ENCODE results near the gene SCUBE1. TPM values are rescaled to one million over a fixed set of nuclear protein-coding genes. Genes with fewer than 3 reads are reported as not detected.

The SCUBE1 gene
- polyA plus RNA-seq, 3 donors, result 6.6 to 8.1 (median 7.0) TPM

DNA sequence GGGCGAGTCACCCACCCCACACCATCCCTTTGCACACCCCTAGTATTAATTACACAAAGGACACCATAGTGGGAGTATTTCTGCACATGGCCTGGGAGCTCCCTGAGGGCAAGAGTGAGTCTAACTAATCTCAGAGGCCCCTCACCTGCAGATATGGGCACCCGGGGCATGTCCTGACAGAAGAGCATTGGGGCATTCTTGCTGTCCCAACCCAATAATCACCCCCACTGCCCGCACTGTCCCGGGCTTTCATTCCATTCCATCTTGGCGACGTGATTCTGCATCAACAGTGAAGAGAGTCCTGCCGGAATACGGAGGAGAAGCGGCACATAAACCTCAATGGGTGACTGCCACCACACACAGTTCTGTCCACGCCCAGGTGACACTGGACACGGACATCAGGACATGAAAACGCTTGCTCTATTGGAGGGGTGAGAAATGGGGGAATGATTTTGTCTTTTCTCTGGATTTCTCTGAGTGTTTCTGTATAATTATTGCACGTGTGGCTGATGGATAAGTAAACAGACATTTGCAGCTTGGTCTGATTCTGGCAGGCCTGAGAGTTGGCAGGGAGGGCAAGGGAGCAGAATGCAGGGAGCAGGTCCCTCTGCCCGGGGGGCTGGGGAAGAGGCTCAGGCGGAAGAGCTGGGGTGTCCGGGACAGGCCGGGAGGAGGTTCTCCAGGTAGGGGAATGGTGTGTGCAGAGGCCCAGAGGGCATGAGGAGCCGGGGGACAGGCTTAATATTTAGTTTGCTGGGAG, 38.2 kb downstream of the SCUBE1 start:
- no peak for DNase-seq (ENCODE audit: low read depth in 3 of 3, low spot score in 2 of 3)

DNA sequence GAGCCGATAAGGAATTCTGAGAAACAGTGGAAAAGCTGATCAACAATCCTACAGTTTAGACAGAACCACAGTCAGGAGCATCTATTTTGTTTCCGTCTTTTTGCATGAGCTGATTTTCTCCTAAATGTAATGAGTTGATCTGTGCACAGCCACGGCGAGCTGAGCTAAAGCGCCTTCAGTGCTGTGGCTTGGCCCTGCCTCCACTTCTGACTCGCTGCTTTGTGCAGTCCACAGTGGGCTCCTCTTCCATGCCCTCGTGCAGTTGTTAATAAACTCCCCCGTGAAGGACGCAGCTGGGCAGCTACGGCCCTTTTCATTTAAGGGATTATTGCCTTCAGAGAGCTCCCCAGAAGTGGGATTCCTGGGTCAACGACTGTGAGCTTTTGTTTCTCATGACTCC, 39.4 kb downstream of the SCUBE1 start:
- no peak for DNase-seq (ENCODE audit: low read depth in 3 of 3, low spot score in 2 of 3)

DNA sequence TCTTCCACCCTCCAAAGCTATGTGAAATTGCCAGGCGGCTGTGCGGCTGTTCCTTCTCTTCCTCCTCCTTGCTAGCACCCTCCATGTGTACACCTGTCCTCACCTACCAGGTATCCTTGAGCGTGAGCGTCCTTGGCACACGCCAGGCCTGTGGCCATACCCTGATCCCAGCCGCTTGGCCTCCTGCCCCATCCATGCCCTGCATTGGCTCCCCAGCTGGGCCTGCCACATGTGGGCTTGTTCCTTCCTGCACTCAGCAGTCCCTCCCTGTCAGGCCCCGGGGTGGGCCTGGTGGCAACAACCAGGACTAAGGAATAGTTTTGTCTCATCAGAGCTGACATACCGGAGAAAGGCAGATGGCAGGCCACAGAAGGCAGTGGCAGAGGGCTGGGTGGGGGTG, 40.0 kb downstream of the SCUBE1 start:
- no peak for DNase-seq (ENCODE audit: low read depth in 3 of 3, low spot score in 2 of 3)

DNA sequence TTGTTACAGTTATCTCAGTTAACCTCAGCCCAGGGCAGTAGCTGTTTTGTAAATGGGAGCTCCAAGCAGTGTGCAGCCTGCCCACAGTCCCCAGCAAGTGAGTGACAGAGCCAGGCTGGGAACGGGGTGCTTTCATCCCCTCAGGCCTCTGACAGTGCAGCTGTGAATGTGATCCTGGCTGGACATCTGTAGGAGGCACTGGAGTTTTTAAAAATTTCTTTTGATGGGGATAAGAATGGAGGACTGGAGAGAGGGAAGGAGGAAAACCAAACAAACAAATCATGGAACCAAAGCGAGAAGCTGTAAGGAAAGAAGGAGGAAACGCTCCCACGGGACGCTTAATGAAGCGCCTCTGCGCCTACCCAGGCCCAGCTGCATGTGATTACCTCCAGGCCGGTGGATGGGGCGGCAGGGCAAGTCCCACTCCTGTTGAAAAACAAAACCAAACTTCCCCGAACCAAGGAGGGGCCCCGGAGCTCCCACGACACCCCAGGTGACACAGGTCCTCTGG, 40.6 kb downstream of the SCUBE1 start:
- no peak for DNase-seq (ENCODE audit: low read depth in 3 of 3, low spot score in 2 of 3)

DNA sequence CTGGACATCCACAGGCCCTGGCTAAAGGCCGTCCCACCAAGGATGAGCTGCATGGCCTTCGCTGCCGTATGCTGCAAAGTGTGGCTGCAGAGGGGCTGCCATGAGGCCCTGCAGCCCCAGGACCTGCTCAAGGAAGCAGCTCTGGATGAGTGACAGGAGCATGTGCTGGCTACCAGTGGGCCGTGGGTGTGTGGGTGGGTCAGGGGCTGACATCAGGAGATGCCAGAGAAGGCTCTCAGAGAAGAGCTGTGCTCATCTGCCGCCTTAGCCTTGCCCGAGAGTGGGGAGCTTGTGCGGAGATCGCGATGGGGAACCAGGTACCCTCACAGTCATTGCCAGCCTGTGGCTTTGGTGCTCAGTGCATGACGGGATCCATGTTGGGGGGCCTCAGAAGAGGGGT, 41.3 kb downstream of the SCUBE1 start:
- no peak for DNase-seq (ENCODE audit: low read depth in 3 of 3, low spot score in 2 of 3)

DNA sequence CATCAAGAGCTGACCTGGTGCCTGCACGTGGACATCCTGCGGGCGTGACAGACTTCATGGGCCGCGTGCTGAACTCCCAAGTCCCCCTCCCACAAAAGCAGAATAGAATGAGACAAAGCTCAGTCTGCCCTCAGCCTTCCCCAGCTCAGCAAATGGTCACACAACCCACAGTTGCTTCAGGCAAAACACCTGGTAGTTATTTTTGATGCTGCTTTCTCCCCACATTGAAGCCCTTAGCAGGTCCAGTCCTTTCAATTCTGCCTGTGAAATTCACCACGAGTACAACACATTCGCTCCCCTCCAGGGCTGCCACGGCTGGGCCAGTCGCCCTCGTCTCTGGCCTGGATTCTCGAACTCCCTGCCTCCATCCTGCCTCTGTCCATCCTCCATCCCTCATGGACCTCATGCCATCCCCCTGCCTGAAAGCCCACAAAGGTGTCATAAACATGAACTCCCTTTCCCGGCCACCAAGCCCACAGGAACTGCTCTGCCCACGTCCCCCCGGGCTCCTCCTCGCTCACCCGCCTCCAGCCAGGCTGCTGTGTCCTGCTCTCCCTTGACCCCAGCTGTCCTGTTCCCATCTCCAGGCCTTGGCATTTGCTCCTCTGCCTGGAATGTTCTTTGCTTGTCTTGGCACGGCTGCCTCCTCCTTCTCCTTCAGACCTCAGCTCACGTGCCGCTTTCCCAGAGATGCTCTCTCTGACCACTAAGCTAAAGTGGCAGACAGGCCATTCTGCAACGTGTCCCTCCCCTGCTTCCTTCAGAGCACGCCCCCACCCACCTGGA, 42.1 kb downstream of the SCUBE1 start:
- DNase-seq (ENCODE audit: low read depth in 3 of 3, low spot score in 2 of 3), result no peak

DNA sequence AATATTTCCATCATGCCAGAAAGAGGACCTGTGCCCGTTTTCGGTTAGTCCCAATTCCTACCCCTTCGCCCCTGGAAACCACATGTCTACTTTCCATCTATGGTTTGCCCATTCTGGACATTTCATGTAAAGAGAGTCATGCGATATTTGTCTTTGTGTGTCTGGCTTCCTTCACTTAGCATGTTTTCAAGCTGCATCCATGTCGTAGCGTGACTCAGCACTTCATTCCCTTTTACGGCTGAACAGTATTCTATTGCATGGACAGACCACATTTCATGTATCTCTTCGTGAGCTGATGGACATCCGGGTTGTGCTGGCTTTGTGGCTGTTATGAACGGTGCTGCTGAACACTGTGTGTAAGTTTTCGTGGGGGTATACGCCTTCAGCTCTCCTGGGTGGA, 43.4 kb downstream of the SCUBE1 start:
- no peak for DNase-seq (ENCODE audit: low read depth in 3 of 3, low spot score in 2 of 3)

DNA sequence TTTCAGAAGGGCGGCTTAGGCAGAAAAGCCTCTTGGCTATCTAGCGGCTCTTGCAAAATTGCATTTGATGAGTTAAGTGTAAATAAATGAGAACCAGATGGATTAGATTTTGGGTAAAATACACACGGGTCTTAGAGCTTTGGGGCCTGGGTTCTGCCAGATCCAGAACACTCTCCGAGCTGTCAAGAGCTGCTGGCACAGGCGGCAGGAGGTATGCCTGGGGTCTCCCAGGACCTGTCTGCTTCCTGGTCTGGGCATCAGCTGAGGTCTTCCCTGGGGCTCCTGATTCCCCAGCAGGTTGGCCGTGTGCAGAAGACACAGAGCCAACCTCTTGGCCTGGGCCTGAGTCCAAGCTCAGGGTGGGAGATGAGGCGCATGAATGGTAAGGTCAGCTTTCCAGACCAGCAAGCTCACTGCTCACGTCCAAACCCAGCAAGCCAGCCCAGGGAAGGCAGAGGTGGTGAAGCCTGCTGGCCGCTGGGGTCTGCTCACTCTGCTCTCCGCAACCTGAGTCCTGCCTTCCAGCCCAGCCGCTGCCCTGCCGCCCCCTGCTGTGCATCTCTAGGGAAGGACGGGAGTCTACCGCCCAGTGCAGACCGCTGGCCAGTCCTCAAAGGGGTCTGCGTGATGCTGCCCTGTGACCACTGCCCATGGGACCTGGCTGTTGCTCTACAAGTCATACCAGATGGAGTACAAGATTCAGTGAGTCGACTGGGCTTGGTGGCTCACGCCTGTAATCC, 44.9 kb downstream of the SCUBE1 start:
- DNase-seq (ENCODE audit: low read depth in 3 of 3, low spot score in 2 of 3), result no peak

DNA sequence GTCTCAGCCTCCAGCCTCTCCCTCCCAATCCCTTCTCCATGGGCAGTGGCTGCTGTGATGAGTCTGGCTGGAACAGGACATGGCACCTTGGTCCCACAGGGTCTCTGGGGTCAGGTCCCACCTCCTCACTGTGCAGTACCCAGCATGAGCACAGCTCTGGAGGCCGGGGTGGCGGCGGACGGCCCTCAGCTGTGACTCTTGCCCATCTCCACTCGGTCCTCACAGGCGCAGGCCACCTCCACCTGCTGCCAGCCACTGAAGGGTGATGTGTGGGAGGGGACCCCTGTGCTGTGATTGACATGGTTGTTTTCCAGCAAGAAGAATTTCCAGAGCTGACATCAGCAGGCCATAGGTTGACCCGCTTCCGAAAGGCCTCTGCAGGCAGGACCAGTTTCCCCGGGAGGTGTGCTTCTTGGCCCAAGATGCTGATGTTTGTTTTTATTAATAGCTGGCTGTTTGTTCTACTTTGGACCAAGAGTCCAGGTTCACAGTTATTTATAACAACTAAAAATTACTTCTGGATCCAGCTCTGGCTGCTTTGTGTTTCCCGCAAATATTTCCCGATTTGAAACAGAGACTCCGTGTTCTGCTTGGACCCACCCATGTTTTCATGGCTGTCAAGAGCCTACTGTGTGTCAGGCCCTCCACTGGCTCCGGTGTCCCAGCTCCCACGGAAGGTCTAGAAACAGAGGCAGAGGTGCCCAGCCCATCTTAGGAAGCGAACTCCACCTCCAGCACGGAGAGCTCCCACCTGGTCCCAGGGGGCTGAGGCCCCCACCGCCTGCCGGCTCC, 45.7 kb downstream of the SCUBE1 start:
- no peak for DNase-seq (ENCODE audit: low read depth in 3 of 3, low spot score in 2 of 3)

DNA sequence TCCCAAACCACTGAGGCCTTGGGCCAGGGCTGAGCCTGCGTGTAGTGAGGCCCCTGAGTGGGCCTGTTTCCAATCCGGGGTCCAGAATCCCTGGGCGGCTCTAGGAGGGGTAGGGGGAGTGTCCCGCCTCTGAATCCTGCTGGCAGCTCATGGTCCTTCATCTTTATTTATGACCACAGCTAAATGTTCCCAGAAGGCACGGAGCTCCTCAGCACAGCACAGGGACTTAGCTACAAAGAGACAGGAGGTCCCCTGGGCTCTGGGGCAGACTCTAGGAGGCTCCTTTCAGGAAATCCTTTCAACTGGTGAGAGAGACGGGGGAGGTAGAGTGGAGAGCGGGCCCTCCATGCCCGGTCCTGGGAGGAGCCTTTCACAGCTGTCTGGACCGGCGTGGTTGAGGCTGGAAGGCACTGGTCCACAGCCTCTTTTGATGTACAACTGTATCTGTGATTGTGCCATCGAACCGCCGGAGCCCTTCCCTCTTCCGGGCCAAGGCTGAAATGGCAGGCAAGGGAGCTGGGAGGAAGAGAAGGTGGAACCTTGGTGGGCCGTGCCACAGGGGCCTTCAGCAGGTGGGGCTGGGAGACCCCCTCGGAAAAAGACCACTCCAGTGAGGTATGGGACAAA, 46.8 kb downstream of the SCUBE1 start:
- no peak for DNase-seq (ENCODE audit: low read depth in 3 of 3, low spot score in 2 of 3)

DNA sequence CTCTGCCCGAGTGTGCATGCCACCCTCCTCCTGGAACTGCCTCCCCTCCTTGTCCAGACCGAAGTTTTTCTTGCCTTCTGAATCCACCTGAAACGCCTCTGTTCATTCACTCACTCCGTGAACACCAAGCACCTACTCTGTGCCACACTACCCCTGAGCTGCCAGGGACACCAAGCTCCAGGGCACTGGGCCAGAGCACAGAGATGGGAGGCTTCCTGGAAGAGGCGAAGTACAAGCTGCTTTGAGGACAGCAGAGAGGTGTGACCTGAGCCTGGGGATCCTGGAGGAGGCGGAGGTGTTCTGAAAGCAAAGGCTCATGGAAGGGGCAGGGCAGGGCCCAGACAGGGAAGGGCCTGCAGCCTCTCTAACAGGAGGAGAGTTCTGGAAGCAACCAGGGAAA, 47.5 kb downstream of the SCUBE1 start:
- no peak for DNase-seq (ENCODE audit: low read depth in 3 of 3, low spot score in 2 of 3)

DNA sequence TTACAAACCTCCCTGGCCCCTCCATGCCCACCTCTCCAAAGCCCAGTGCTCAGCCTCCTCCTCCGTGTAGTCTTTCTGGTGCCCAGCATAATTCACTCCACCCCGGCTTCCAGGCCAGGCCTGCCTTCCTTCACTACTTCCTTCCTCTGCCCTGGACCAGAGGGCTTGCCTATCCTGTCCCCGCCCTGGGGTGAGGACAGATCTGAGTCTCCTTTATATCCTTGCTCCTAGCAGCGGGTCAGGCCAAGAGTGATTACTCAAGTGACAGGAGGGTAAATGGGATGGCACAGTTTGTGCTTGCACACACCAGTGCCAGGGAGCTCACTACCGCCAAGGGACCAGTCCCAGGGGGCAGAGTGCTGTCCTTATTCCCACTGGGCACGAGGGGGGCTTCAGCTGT, 48.0 kb downstream of the SCUBE1 start:
- DNase-seq (ENCODE audit: low read depth in 3 of 3, low spot score in 2 of 3), result no peak

DNA sequence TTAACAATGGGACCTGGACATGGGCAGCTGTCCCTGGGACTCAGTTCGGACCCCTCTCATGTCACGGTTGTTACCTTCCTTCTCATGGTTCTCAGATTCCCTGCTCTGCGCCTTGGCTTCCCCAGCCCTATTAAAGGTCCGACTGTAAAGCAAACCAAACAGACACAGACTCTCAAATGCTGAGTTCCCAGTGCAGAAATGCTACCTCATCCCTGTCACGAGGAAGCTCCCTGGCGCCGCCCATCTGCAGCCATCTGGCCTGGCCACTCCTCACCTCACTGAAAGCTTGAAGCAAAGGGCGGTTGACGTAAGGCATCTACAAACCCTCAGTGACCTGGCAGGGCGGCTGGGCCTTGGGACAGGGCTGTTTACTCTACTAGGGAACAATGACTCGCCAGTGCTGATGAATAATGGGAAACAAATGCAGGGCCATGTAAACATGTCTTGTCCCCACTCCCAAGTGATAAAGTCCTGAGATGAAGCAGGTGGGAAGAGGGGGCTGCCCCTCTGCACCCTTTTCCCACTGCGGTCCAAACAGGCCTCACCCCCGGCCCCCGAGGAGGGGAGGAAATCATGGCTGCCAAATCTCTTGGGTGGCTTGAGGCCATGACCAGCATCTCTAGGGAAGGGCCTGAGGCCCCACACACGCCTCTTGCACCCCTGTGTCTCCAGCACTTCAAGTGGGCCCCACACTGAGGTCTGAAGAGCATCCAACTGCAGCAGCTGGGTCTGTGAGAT, 49.3 kb downstream of the SCUBE1 start:
- no peak for DNase-seq (ENCODE audit: low read depth in 3 of 3, low spot score in 2 of 3)

DNA sequence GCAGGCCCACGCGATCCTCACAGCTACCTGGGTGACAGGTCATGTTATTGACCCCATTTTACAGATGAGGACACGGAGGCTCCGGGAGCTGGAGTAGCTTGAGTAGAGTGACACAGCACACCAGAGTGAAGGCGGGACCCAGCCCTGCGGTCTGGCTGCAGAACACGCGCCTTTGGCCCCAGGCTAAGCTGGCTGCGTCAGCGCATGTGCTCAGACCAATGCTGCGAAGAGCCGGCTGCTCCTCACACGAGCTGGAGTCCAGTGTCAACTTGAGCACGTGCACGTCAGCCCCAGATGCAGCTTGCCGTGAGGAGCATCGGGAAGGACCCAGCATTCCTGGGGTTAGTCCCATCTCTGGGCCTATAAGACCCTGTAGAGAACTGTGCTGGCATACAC, 49.9 kb downstream of the SCUBE1 start:
- no peak for DNase-seq (ENCODE audit: low read depth in 3 of 3, low spot score in 2 of 3)

DNA sequence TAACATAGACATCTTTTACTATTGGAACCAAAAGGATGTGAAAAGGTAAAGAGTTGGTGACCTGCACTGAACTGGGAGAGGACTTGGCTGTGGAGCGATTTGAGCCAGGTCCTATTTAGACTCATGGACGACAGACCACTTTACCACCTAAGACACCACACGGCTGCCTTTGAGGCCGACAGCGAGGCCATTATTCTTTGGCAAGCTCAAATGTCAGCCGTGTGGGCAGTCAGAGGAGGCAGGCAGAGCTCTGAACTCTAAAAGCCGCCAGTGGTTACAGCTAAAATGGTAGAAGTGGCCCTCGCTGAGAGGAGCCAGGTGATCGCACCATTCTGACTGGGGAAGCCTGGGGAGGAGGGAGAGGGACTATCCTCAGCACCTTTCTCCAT, 50.5 kb downstream of the SCUBE1 start:
- no peak for DNase-seq (ENCODE audit: low read depth in 3 of 3, low spot score in 2 of 3)

DNA sequence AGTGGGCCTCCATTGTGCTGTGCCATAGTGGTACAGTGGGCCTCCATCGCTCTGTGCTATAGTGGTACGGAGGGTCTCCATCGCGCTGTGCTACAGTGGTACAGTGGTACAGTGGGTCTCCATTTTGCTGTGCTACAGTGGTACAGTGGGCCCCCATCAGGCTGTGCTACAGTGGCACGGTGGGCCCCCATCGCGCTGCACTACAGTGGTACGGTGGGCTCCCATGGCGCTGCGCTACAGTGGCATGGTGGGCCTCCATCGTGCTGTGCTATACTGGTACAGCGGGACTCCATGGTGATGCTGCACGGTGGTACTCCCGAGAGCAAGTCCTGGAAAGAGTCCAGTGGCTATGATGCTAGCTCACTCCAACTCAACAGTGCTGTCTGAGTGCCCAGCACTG, 51.8 kb downstream of the SCUBE1 start:
- DNase-seq (ENCODE audit: low read depth in 3 of 3, low spot score in 2 of 3), result no peak

DNA sequence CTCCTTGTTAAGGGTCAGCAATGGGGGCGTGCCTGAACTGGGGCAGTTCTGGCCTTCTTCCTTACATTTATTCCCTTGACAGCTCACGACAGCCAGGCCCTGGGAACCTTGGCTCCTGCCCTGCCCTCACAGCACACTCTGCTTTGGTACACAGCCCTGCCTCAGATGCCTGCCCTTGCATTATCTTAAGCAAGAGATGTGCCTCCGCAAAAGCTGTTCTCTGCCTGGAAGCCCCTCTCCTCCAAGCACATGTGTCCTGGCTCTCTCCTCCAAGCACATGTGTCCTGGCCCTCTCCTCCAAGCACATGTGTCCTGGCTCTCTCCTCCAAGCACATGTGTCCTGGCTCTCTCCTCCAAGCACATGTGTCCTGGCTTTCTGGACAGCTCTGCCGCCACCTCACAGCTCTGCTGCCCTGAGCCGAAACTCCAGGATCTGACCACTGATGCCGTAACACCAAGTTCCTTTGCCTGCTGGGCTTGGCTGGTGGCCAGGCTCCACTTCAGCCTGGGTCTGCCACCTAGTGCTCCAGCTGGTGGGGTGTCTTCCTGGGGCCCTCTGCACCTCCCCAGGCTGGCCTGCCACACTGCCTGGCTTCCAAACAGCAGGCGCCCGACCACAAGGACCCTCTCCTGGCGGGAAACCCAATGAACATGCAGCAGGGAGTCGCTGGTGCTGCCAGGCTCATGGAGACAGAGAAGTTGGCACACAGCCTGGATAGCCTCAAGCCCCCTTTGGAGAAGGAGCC, 53.0 kb downstream of the SCUBE1 start:
- DNase-seq (ENCODE audit: low read depth in 3 of 3, low spot score in 2 of 3), result no peak

DNA sequence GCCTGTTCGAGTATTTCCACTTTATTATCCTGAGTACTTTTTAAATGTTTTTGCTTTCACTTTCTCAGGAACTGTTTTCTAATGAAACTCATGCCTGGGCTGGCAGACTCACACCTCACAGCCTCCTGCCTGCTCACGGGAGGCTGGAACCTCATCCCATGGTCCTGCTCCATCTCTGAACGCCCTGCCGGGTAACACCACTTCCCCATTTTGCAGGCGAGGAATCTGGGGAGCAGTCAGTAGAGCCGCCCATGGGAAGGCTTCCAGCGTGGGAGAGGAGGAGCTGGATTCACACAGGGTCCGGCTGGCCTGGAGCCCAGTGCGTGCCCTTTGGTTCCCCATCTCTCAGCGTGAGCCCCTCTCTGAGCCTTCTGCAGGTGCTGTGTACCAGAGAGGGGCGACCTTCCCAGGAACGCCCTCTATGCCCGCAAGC, 53.6 kb downstream of the SCUBE1 start:
- DNase-seq (ENCODE audit: low read depth in 3 of 3, low spot score in 2 of 3), result no peak

Measured in right renal cortex interstitium (tissue), 3 donors.